Measurements from ENCODE around the gene MUSTN1. TPM values are rescaled to one million over a fixed set of nuclear protein-coding genes. Genes with fewer than 3 reads are reported as not detected.

MUSTN1 gene
- polyA plus RNA-seq, 2 of the 4 experiments (the other 2 are of a cell fraction), result not detected

- H3K4me1 ChIP-seq, result no peaks in the 10 kb centered on the region
- no peak overlapping the region for H3K27ac ChIP-seq
- ATAC-seq, result no peak
- H3K4me2 ChIP-seq, result no peak overlapping the region
- H3K4me3 ChIP-seq, result no peak overlapping the region
- ChIA-PET POLR2A (no interaction called here), CTCF (no interaction called here)
- 72% methylated on average over 5 of the region's 7 CpGs for WGBS (ENCODE audit: missing lambda C conversion rate)
- DNase-seq (ENCODE audit: low read depth in 1 of 2, low spot score in 1 of 2), result no peak
- no peak for TF ChIP-seq HMGXB4 (CRISPR knock-in tag; IDR thresholded peaks at IDR 0.05; ENCODE audit: borderline replicate concordance)
- TF ChIP-seq FOSB (CRISPR knock-in tag; IDR thresholded peaks at IDR 0.05), result no peak
- no peak for TF ChIP-seq RAD21 (conservative IDR thresholded peaks at IDR 0.05 in 1 of 2, IDR thresholded peaks at IDR 0.05 in 1 of 2)
- no peak for TF ChIP-seq ESRRA (IDR thresholded peaks at IDR 0.05; ENCODE audit: borderline replicate concordance, low read length)
- TF ChIP-seq ATOH8 (CRISPR knock-in tag; IDR thresholded peaks at IDR 0.05; ENCODE audit: low read depth), result no peak
- TF ChIP-seq NFE2L2 (conservative IDR thresholded peaks at IDR 0.05; ENCODE audit: low read length), result no peak
- no peak for FAIRE-seq
- H3K9me3 ChIP-seq, result no peaks in the 10 kb centered on the region
Measured at GRCh38 chr3:52800079-52800478, 34.7 kb downstream of the MUSTN1 start.

- ATAC-seq (peak; percentile 41 to 83; a peak in 3 of 6 replicates), DNase-seq (ENCODE audit: low read depth in 1 of 2, low spot score in 1 of 2) (peak; percentile 36 to 52), FAIRE-seq (no peak)
- H3K4me2 ChIP-seq, result no peak overlapping the region
- H3K4me1 ChIP-seq, result no peaks in the 10 kb centered on the region
- ChIA-PET CTCF (interaction anchor here (0.5 to 1.8 kb wide), 3 partner anchors 9 to 85 kb away, joined by 3 to 7 read pairs (median 4); no protein-coding TSS in a partner anchor), POLR2A (interaction anchor here (0.9 kb wide), 1 partner anchor 28 kb away, joined by 3 read pairs; the partner anchor contains the start of gene NEK4)
- peak; percentile 33 for TF ChIP-seq CTCF (IDR thresholded peaks at IDR 0.05)
- no peak for TF ChIP-seq CHD2 (IDR thresholded peaks at IDR 0.05; ENCODE audit: low read length, partially characterized antibody)
- TF ChIP-seq RAD21 (conservative IDR thresholded peaks at IDR 0.05 in 1 of 2, IDR thresholded peaks at IDR 0.05 in 1 of 2), result 0 out of 5 replicates have a peak, but pooled peaks of 1 of the 2 experiments have one; percentile 3
- no peak for TF ChIP-seq FOSB (CRISPR knock-in tag; IDR thresholded peaks at IDR 0.05)
- 43% methylated on average over 8 of the region's 14 CpGs for WGBS (ENCODE audit: missing lambda C conversion rate)
- no peak overlapping the region for H3K27ac ChIP-seq
- H3K4me3 ChIP-seq, result no peak overlapping the region
- no peaks in the 10 kb centered on the region for H3K9me3 ChIP-seq
Measured at GRCh38 chr3:52798978-52799476, 35.8 kb downstream of the MUSTN1 start.

- ChIA-PET CTCF (interaction anchor here (0.5 to 1.8 kb wide), 4 partner anchors 10 to 85 kb away, joined by 3 to 7 read pairs (median 4); no protein-coding TSS in a partner anchor), POLR2A (interaction anchor here (0.9 kb wide), 1 partner anchor 28 kb away, joined by 3 read pairs; the partner anchor contains the start of gene NEK4)
- H3K4me2 ChIP-seq, result no peak overlapping the region
- H3K27ac ChIP-seq, result no peak overlapping the region
- no peaks in the 10 kb centered on the region for H3K9me3 ChIP-seq
- H3K4me1 ChIP-seq, result no peaks in the 10 kb centered on the region
- no peak for DNase-seq (ENCODE audit: low read depth in 1 of 2, low spot score in 1 of 2)
- H3K4me3 ChIP-seq, result no peak overlapping the region
- no peak for FAIRE-seq
- TF ChIP-seq POLR2A (IDR thresholded peaks at IDR 0.05; ENCODE audit: low read length) (no peak), HOXB13 (CRISPR knock-in tag; IDR thresholded peaks at IDR 0.05; ENCODE audit: low read depth) (no peak), TFCP2L1 (CRISPR knock-in tag; IDR thresholded peaks at IDR 0.05) (no peak), JUN (IDR thresholded peaks at IDR 0.05) (no peak), RNF2 (IDR thresholded peaks at IDR 0.05; ENCODE audit: borderline replicate concordance, low read depth) (no peak), HES2 (IDR thresholded peaks at IDR 0.05) (no peak)
- 64% methylated on average over 7 of the region's 10 CpGs for WGBS (ENCODE audit: missing lambda C conversion rate)
- ATAC-seq, result peak; percentile 8 to 31; a peak in 3 of 6 replicates
Measured at GRCh38 chr3:52798376-52798977, 36.3 kb downstream of the MUSTN1 start.
